Urothelium cell line (cell line): ENCODE measurements around the gene POMT1.

ENCODE experiments used
- DNase-seq: peaks from one replicate; pipeline ENCODE4 v3.0.0; 2011; ENCODE audit warnings: low spot score, mixed read lengths
- FAIRE-seq: peaks from 2 replicates; lab custom pipeline; 2011; peaks lifted over from hg19 to GRCh38; lab: Jason Lieb, UNC

Gene POMT1

DNA sequence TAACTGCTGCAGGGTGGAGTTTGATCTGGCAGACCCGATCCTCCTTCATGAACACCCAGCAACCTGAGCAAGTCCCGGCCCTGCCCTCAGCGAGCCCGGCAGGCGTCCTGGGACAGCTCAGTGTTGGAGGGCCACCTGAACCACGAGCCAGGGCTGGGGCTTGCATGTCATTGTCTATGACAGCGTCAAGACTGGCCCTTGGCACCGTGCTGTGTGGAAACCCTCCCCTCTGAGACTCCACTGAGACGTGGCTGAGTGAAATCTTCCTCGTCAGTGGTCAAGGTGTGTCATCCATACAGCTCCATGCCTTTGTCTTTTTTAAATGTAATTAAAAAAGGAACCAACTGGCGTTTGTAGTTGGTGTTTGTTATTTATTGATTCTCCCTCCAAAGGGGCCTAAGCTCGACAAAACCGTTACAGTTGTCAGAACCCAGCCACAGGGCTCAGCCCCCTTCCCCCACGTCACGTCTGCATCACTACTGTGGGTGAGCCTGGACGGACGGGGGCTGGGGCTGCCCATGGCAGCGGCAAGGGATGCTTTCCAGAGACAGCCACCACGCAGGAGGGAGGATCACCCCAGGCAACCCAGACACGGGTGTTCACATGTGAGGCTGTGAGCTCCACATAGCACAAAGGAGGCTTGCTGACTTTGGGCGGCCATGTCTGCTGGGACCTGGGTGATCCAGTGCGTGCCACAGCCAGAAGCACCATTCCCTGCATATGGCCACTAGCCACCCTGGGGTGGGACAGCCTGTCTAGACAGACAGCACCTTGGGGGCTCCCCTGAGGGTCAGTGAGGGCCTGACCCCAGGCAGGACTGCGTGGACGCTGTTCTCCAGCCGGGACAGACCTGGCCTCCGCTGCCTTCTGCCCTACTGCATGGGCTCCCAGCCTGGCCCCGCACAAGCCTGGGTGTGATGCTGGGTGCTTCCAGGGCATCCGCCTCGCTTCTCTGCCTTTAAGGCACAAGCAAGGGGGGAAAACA lies 21.0 kb downstream of the POMT1 start:
- FAIRE-seq (no peak), DNase-seq (no peak)

DNA sequence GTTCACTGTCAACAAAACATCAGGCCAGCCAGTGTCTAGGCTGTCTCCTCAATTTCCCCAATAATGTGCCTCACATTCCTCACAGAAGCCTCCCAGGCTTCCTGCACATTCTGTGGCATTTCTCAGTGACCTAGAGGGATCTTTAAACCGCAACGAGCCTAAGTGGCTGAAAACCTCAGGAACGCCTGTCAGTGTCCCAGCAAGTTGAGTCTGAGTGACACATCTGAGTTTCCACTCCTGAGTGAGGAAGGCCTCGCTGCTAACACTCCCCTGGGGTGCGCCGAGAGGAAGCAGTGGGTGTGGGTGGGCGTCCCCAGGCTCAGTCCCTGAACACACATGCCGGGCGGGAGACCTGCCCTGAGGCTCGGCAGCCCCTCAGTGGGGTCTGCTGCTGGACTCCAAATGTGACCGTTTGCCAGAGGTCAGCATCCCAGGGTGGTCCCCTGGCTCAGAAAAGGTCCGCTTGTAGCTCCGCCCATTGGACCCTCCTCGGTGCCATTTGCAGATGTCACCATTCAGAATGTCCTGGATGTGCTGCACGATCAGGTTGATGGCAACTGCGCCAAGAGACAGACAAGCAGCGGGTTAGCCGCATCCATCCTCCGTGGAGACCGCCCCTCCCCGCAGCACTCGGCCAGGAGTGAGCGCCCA lies 22.1 kb downstream of the POMT1 start:
- DNase-seq (no peak), FAIRE-seq (no peak)

DNA sequence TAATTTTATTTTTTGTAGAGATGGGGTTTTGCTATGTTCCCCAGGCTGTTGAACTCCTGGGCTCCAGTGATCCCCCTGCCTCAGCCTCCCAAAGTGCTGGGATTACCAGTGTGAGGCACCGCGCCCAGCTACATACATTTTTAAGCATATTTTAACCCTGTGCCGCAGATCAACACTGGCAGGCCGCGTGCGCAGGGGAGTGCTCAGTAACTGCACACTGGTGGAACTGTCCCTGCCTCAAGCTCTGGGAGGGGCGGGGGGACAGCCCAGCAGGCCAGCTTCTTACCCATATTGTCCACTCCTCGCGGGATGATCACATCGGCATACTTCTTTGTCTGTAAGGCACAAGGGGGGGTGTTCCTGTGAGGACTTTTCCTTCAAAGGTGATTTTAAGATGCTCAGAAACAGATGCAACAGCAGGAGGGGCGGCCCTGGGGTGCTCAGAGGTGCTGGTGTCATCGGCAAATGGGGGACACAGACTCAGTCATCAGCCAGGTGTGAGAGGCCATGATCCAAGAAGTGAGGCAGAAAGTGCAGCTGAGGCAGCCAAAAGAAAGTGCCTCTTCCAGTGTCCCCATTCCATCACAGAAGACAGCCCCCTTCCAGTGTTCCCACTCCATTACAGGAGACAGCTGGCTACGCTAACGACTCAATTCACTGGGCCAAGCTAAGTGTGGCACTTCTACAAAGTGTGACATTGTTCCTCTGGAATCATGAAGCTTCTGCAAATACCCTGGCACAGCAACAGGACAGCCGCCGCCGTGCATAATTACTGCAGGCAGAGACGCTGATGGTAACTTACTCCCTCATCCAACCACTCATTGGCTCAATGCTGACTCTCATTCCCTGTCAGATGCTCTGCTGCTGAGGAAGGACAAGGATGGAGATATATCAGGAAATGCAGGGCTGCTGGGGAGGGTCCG lies 23.2 kb downstream of the POMT1 start:
- FAIRE-seq, result no peak
- DNase-seq, result no peak

DNA sequence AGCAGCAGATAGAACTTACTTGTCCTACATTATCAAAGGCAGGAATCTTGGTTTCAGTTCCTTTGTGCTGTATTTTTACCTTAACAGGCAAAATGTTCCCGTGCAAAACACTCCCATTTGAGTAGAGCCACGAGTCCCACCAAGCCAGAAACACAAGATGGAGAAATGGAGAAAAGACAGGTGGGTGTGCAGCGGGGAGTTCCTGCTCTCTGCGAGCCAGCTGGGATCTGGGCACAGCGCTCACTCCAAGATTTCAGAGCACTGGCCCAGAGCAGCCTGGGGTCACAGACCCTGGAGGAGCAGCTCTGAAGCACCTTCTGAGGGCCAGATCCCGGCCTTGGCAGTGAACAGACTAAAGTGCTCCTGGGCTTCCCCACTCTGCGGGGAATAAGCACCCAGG lies 25.5 kb downstream of the POMT1 start:
- DNase-seq, result no peak
- FAIRE-seq, result no peak

DNA sequence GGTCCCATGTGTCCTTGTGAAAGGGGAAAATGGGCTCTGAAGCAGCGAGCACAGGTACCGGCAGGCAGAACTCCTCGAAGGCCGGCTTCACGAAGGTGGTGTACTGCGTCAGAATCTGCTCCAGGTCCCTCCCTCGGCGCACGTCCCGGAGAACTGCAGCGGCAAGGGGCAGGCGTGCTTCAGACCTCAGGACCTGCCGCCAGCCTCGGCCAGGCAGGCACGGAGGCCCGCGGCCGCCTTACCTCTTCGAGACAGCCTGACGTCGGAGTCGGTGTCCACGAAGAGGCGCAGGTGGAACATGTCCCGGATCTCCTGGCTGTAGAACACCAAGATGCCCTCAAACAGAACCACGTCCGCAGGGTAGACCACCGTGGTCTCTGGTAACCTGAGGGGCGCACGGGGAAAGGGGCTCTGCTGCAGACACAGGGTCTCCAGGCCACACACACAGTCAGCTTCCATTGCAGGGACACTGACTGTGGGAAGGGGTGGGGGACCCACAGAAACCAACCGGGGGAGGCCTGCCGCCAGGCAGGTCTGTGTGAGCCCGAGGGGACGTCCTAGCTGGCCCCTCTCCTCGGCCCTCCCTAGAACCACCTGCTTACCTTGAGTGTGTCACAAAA lies 26.3 kb downstream of the POMT1 start:
- no peak for FAIRE-seq

DNA sequence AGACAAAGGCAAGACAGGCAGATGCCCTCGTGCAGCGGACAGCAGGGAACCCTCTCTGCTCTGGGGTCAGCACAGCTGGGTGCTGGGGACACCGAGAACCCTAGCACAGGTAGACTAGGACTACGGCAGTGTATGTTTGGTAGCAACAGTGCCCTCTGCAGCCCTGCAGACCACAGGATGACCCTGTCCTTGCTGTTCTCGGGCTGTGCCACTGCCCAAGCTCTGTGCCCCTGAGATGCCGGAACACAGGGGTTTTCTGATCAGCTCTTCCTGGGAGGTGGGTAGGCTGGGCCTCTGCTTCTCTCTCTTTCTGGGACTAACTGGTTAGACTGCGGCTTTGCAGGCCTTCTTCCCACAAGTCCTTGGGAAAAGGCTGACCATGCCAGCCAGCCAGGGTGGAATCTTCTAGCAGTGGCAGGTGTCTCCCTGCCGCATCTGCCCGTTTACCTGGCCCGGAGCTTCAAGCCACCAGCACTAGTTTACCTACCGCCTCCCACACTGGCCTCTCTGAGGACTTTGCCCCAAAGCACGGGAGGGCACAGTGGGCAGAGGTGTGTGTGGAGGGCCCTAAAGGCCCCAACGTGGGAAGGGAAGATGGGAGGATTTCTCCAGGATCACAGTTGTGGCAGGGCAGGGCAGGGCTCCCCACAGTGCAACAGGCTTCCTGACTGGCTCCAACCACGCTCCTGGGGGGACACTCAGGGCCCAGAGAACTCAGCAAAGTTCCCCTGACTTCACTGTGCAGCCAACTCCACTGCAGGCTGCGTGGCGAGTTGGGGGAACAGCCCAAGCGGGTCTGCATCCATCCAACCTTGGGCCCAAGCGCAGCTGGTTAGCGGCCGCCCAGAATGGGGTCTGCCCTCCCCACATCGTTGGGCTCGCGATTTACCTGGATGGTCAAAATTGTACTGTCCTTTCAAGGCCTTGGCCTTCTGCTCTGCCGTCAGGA lies 27.2 kb downstream of the POMT1 start:
- DNase-seq (no peak), FAIRE-seq (no peak)

More for the DNA sequence above, 26.3 kb downstream of the POMT1 start:
- no peak for DNase-seq

DNA sequence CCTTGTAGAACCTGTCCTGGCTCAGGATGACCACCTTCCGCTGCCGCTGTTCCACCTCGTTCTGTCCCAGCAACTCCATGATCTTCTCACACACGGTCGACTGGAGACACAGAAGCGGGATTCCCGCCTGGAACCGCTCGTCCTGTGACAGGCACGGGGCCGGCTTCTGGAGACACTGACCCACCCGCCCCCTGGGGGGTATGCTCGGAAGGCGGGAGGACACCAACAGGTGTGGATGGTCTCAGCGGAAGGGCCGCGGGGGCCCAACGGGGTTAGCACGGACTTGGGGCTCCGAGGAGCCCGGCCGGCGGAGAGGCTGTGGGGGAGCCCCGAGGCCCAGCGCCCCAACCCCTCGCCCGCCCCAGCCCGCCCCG lies 27.8 kb downstream of the POMT1 start:
- no peak for FAIRE-seq
- DNase-seq, result peak; percentile 73

DNA sequence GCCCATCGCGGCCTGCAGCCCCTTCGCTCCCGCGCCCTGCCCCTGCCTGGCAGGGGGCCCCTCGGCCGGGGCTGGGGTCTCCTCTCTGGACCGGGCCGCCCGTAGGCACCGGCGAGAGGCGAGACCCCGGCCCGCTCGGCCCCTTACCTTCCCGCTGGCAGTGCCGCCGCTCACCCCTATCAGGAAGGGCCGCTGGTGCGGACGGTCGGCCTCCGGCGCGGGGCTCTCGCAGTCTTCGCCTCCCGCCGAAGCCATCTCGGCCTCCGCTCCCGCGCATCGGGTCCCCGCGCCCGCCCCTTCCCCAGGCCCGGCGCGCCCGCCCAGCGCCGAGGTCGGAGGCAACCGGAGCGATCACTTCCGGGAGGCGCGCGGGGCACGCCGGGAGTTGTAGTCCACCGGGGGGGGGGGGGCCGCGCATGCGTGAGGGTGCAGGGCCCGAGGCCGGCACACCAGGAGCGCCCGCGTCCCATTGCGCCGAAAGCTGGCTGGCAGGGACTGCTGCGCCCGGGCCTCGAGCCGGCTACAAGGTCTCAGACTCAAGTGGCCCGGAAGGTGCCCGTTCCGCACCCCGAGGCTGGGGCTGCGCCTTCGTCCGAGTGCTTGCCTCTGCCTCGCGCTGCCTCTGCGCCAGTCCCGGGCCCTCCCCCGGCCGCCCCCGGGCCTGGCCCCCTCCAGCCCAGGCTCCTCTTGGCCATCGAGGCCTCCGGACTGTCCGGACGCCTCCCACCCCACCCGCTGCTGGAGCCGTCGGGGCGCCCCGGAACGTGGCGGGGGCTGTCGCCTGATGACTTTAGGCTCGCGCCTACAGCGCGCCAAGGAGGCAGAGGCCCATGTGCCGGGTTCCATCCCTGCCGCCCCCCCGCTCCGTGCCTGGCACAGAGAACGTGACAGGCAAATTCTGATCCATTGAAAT lies 28.5 kb downstream of the POMT1 start, which contains the start of gene UCK1:
Gene UCK1 (minus strand): TSS at position 344 of the 913 bp plus-strand sequence. CDS start 89 bp downstream, at position 255.
- FAIRE-seq (no peak), DNase-seq (peak; percentile 97)

DNA sequence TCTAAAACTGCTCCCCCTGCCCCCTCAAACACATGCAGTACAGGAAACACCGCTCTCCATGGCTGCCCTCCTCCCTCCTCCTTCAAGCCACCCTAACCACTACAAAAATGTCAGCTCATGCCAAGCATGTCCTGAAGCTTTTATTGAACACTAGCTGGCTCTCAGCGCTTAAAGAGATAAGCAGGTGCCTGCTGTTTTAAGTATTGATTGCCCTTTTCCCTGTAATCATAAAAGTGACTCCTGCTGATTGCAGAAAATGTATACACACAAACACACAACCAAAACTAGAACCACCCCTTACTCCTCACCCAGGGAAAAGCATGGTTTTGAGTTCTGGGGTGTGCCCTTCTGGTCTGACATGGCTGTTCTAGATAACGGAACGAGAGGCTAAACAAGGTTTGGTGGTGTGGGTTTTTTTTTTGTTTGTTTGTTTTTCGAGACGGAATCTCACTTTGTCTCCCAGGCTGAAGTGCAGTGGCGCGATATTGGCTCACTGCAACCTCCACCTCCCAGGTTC lies 32.1 kb downstream of the POMT1 start:
- DNase-seq (no peak), FAIRE-seq (no peak)

DNA sequence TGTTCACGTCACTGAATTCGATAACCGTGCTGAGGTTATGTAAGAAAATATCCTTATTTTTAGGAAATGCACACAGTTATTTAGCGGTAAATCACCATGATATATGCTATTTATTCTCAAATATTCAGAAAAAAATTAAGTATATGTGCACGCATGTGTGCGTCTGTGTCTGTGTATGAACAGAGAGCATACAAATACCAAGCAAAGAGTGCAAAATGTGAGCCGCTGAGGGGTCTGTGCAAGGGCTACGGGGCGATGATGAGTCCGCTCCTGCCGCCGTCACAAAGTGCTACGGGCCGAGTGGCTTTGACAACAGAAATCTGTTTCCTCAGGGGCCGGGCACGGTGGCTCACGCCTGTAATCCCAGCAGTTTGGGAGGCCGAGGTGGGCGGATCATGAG lies 35.2 kb downstream of the POMT1 start:
- FAIRE-seq, result no peak

DNA sequence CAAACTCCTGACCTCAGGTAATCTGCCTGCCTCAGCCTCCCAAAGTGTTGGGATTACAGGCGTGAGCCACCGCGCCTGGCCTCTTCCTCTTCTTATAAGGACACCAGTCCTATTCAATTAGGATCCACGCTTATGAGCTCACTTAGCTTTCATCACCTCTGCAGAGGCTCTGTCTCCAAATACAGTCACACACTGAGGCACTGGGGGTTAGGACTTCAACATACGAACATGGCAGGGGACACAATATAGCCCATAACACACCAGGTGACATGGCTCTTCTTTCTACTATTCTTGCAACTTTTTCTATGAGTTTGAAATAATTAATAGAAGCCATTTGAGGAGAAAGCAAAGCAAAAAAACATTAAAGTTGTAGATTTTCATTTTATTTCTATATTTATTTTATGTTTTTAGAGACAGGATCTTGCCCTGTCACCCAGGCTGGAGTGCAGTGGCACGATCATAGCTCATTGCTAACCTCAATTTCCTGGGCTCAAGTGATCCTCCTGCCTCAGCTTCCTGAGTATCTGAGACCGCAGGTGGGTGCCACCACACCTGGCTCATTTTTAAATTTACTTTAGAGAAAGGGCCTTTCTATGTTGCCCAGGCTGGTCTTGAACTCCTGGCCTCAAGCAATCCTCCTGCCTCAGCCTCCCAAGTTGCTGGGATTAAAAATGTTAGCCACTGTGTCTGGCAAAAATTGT lies 36.7 kb downstream of the POMT1 start:
- FAIRE-seq, result no peak
- no peak for DNase-seq

More for the DNA sequence above, 35.2 kb downstream of the POMT1 start:
- DNase-seq, result no peak

DNA sequence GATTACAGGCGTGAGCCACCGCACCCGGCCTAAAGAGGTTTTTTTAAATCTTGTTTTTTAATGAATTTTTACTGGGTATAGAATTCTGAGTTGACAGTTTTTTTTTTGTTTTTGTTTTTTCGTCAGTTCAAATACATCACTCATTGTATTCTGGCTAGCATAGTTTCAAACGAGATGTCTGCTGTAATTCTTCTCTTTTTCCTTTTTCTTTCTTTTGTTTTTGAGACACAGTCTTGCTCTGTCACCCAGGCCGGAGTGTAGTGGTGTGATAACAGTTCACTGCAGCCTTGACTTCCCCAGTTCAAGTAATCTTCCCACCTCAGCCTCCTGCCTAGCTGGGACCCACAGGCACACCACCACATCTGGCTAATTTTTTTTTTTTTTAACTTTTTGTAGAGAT lies 40.4 kb downstream of the POMT1 start:
- FAIRE-seq (no peak), DNase-seq (no peak)

DNA sequence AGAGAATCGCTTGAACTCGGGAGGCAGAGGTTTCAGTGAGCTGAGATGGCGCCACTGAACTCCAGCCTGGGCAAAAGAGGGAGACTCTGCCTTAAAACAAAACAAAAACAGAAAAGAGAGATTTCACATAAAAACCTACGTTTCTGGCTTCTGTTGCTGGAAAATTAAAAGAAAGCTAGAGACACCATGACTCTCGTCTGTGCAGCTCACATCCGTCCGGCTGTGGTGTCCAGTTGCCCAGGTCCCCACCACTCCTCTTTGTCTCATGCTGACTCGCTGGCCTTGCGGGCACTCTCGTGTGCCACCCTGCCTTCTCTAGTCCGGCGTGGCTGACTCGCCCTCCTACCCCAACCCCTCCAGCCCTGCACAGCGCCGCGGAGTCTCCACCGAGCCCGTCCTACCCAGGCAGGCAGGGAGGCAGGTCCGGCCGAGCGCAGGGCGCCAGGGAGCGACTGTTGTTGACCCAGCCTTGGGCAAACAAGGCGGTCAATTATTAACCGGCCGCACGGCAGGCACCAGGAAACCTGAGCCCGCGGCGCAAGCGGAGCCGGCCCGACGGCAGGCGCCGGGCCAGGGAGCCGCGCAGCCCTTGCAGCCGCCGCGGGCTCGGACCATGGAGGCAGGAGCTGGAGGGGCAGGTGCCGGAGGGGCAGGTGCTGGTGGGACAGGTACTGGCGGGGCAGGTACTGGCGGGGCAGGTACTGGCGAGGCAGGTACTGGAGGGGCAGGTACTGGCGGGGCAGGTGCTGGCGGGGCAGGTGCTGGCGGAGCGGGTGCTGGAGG lies 42.5 kb downstream of the POMT1 start, which contains the start of gene PRRT1B:
Gene PRRT1B (plus strand): TSS at position 521 of the 783 bp plus-strand sequence. CDS start 93 bp downstream, at position 614.
- DNase-seq, result no peak
- no peak for FAIRE-seq

DNA sequence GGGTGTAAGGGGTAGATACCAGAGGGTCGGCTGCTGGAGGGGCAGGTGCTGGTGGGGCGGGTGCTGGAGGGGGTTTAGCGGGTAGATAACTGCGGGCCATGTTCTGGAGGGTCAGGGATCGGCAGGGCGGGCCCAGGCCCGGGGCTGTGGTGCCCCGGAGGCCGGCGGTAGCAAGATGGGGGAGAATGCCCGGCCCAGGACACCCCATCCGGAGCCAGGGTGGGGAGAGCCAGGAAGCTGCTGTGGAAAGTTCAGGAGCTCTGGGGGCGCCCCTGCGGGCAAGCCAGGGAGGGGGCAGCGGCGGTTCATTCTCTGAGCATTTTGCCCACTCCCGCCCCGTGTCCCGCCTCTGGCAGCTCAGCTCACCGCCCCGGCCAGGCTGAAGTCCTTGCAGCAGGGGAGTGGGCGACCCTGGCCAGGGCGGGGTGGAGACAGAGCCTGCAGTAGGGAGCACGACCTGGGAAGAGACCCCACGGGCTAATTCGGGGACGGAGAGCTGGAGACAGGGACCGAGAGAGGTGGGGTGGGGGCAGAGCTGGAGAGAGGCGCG lies 43.1 kb downstream of the POMT1 start:
- DNase-seq, result no peak
- FAIRE-seq, result no peak

DNA sequence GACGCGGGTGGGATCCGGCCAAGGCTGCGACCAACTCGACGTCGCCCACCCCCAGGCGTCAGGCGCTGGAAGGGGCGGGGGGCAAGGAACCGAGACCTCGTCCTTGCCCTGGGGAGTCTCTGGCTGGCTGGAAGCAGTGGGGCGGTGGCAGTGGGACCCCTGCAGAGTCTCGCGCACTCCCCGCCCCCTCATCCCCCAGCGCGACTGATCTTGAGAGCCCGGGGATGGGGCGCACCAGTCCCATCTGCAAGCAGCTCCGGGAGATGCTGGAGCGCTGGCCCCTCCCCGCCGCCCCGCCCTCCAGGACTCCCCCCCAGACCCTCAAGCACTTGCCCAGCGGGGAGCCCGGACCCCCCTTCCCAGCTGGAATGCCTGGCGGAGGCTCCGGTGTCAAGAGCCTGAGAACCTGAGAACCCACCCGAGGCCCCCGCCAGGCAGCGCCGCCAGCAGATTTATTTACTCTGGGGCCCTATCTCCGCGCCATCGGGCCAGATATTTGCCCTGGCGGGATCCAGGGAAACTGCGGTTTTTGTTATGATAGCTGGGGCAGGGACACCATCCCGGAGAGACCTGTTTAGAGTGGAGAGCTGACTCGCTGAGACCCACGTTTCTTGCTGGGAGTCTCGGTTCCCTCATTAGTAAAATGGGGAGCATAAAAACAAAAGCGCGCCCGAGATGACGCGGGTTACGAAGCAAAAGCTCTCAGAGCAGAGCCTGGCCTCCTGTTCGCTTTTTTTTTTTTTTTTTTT lies 43.8 kb downstream of the POMT1 start:
- DNase-seq (peak; percentile 67), FAIRE-seq (no peak)
